HL-60 (cell line): ENCODE results near the gene SWAP70.

Experiments used
- DNase-seq, 2 experiments: peaks; one replicate each; pipeline ENCODE4 v3.0.0-alpha.2; 2010 to 2020; ENCODE audit warnings: low read depth in 1 of 2, low spot score in 1 of 2
- H3K27ac ChIP-seq: fragments of 250-450 bp; sonication (Bioruptor Pico); replicated peaks from 2 replicates; pipeline ENCODE4 v1.5.1; 2020; ENCODE audit warnings: mild to moderate bottlenecking, moderate library complexity
- H3K27me3 ChIP-seq: fragments of 250-450 bp; sonication (Bioruptor Pico); 2 replicates; pipeline ENCODE4 v1.5.1; 2021; ENCODE audit warnings: mild to moderate bottlenecking, moderate library complexity; ENCODE audit not compliant: insufficient read depth, poor library complexity, severe bottlenecking
- H3K4me3 ChIP-seq: replicated peaks from 2 replicates; pipeline ENCODE4 v1.5.1; 2011; ENCODE audit warnings: mild to moderate bottlenecking, control low read depth, low read length; ENCODE audit not compliant: insufficient read depth
- GABPA ChIP-seq: IDR thresholded peaks from 2 replicates; pipeline ENCODE4 v1.6.1; 2012; ENCODE audit warnings: low read depth
- POLR2AphosphoS5 ChIP-seq: IDR thresholded peaks from 2 replicates; pipeline ENCODE4 v1.6.1; 2012; ENCODE audit warnings: low read depth
- SPI1 ChIP-seq: IDR thresholded peaks from 2 replicates; pipeline ENCODE4 v1.6.1; 2012; ENCODE audit warnings: low read depth, mild to moderate bottlenecking, borderline replicate concordance
- TF ChIP-seq, protein P1 (sequence below): IDR thresholded peaks from 2 replicates; pipeline ENCODE4 v1.6.1; 2012; ENCODE audit warnings: low read depth; ENCODE audit not compliant: insufficient replicate concordance
- TF ChIP-seq, protein P2 (sequence below): IDR thresholded peaks from one replicate; pipeline ENCODE4 v1.5.1; 2011; ENCODE audit warnings: low read length, control low read depth, inconsistent platforms; ENCODE audit not compliant: insufficient read depth

SWAP70 gene

DNA sequence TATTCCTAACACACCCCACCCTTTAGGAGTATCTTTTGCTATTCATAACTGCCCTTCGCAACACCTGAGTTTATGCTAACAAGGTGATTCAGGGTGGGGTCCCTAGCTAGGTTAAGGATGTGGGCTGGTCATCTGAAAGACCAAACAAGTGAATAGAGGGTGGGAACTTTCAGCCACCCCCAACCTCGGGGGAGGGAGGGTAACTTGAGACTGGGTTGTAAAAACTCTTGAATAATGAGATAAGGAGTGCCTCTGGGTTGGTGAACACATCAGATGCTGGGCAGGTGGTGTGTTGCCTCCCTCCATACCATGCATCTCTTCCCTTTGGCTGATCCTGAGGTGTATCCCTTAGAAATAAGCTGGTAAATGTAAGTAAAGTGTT, 111.5 kb downstream of the SWAP70 start:
- Histone ChIP-seq H3K27ac (no peak overlapping the region), H3K27me3 (no peaks in the 10 kb centered on the region), H3K4me3 (no peak overlapping the region)
- TF ChIP-seq GABPA (no peak), SPI1 (no peak), POLR2AphosphoS5 (no peak)
- TF ChIP-seq, protein P1, sequence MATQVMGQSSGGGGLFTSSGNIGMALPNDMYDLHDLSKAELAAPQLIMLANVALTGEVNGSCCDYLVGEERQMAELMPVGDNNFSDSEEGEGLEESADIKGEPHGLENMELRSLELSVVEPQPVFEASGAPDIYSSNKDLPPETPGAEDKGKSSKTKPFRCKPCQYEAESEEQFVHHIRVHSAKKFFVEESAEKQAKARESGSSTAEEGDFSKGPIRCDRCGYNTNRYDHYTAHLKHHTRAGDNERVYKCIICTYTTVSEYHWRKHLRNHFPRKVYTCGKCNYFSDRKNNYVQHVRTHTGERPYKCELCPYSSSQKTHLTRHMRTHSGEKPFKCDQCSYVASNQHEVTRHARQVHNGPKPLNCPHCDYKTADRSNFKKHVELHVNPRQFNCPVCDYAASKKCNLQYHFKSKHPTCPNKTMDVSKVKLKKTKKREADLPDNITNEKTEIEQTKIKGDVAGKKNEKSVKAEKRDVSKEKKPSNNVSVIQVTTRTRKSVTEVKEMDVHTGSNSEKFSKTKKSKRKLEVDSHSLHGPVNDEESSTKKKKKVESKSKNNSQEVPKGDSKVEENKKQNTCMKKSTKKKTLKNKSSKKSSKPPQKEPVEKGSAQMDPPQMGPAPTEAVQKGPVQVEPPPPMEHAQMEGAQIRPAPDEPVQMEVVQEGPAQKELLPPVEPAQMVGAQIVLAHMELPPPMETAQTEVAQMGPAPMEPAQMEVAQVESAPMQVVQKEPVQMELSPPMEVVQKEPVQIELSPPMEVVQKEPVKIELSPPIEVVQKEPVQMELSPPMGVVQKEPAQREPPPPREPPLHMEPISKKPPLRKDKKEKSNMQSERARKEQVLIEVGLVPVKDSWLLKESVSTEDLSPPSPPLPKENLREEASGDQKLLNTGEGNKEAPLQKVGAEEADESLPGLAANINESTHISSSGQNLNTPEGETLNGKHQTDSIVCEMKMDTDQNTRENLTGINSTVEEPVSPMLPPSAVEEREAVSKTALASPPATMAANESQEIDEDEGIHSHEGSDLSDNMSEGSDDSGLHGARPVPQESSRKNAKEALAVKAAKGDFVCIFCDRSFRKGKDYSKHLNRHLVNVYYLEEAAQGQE: no peak
- TF ChIP-seq, protein P2, sequence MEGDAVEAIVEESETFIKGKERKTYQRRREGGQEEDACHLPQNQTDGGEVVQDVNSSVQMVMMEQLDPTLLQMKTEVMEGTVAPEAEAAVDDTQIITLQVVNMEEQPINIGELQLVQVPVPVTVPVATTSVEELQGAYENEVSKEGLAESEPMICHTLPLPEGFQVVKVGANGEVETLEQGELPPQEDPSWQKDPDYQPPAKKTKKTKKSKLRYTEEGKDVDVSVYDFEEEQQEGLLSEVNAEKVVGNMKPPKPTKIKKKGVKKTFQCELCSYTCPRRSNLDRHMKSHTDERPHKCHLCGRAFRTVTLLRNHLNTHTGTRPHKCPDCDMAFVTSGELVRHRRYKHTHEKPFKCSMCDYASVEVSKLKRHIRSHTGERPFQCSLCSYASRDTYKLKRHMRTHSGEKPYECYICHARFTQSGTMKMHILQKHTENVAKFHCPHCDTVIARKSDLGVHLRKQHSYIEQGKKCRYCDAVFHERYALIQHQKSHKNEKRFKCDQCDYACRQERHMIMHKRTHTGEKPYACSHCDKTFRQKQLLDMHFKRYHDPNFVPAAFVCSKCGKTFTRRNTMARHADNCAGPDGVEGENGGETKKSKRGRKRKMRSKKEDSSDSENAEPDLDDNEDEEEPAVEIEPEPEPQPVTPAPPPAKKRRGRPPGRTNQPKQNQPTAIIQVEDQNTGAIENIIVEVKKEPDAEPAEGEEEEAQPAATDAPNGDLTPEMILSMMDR: no peak
- DNase-seq: no peak

DNA sequence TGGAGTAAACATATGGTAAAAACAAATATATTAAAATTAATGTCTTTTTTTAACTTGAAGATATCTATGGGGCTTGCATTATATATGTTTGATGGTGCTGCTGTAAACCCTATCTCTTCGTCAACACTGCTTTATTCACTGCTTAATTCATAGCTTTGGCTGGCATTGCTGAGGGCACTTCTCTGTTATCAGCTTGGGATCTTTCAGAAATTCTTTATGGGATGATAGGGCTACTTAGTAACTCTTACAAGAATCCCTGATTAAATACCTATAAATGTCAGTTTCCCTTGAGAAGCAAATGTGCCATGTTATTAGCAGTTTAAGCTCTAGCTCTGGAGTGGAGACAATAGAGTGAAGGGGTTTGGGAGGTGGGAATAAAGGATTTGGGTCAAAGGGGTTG, 112.3 kb downstream of the SWAP70 start:
- H3K27ac ChIP-seq: no peak overlapping the region
- H3K4me3 ChIP-seq: no peak overlapping the region
- DNase-seq: no peak
- H3K27me3 ChIP-seq: no peaks in the 10 kb centered on the region
- TF ChIP-seq, protein P2: no peak
- TF ChIP-seq GABPA (no peak), SPI1 (no peak), POLR2AphosphoS5 (no peak)
- TF ChIP-seq, protein P1: no peak

DNA sequence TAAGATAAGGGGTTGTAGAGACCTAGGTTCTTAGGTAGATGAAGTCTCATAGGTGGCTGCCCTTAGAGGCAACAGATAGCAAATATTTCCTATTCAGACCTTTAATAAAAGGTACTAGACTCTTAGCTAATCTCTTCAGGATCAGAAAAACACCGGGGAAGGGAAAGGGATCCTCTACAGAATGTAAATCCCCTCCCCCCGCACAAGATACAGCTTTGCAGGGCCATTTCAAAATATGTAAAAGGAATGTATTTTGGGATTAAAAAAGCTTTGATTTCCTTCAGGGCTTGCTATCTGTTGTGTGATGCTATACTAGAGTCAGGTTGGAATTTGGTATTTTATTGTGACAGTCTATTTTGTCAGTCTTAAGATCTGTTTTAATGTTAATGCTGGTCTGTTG, 113.2 kb downstream of the SWAP70 start:
- H3K4me3 ChIP-seq: no peak overlapping the region
- TF ChIP-seq POLR2AphosphoS5: no peak
- DNase-seq: no peak
- no peak overlapping the region for H3K27ac ChIP-seq
- H3K27me3 ChIP-seq: no peaks in the 10 kb centered on the region

DNA sequence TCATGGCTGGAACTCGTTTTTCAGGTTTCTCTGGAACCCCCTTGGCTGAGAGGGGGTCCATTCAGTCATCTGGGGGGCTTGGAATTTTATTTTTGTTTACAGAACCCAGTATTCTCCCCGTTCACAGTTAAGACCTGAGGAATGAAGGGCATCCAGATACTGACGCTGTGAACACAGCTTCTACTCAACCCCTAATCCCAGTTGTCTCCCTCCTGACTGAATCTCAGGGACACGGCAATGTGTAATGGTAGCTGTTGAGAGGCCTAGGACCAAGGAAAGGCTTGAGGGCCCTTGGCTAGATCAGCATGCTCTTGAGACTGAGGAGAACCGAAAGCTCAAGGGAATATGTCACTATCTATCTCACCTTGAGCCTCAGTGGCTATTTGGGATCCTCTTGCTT, 113.6 kb downstream of the SWAP70 start:
- no peak for DNase-seq
- Histone ChIP-seq H3K4me3 (no peak overlapping the region), H3K27ac (no peak overlapping the region), H3K27me3 (no peaks in the 10 kb centered on the region)
- TF ChIP-seq, protein P2: no peak
- TF ChIP-seq GABPA: no peak
